Thyroid gland (tissue), 4 donors: Measurements from ENCODE around the gene CIT.

ENCODE experiments used
- POLR2A ChIP-seq, 2 donors: fragments of 450-650 bp; IDR thresholded peaks; one replicate each; pipeline ENCODE4 v1.6.1; 2017; ENCODE audit warnings: antibody characterized with exemption in 2 of 2, mild to moderate bottlenecking in 2 of 2, moderate library complexity in 1 of 2
- TF ChIP-seq, protein P1 (sequence below), 6 experiments: fragments of 200-600 bp in 3 of 6; fragments of 450-650 bp in 3 of 6; sonication (generic) in 3 of 6; IDR thresholded peaks; one replicate each; pipeline ENCODE4 v1.5.1; 2016 to 2019; ENCODE audit warnings: antibody characterized with exemption in 6 of 6, mild to moderate bottlenecking in 2 of 6, inconsistent platforms in 1 of 6, moderate library complexity in 1 of 6

DNA sequence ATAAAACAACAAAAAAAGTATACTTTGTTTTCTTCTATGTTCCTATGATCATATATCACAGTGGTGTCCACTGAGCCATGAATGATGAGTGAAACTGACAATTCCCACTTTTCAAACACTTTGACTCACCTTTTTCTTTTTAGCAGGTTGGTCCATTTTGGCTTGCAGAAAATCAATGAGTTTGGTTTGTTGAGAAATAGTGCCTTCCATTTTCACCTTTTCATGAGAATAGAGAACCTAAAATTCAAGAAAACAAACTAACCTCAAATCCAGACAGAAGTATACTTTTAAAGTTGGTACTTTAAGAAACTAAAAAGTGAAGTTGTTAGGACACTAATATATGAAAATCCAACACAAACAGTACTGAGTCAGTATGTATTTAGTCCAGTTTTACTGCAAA lies 156.8 kb downstream of the CIT start:
- TF ChIP-seq, protein P1, sequence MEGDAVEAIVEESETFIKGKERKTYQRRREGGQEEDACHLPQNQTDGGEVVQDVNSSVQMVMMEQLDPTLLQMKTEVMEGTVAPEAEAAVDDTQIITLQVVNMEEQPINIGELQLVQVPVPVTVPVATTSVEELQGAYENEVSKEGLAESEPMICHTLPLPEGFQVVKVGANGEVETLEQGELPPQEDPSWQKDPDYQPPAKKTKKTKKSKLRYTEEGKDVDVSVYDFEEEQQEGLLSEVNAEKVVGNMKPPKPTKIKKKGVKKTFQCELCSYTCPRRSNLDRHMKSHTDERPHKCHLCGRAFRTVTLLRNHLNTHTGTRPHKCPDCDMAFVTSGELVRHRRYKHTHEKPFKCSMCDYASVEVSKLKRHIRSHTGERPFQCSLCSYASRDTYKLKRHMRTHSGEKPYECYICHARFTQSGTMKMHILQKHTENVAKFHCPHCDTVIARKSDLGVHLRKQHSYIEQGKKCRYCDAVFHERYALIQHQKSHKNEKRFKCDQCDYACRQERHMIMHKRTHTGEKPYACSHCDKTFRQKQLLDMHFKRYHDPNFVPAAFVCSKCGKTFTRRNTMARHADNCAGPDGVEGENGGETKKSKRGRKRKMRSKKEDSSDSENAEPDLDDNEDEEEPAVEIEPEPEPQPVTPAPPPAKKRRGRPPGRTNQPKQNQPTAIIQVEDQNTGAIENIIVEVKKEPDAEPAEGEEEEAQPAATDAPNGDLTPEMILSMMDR (IDR thresholded peaks at IDR 0.05), result no peak
- TF ChIP-seq POLR2A (IDR thresholded peaks at IDR 0.05), result no peak
